Measurements from ENCODE around the gene SLC18A2. TPM values are rescaled to one million over a fixed set of nuclear protein-coding genes. Genes with fewer than 3 reads are reported as not detected.

The SLC18A2 gene
- total and polyA plus RNA-seq, 2 of the 8 experiments (the other 6 are each of a cell fraction or from before 2014, with no cell fraction given) = 6.5 to 7.0 TPM

GRCh38 chr10:117222976-117223692, 17.8 kb upstream of the SLC18A2 start (continued):
- TF ChIP-seq, protein P1, sequence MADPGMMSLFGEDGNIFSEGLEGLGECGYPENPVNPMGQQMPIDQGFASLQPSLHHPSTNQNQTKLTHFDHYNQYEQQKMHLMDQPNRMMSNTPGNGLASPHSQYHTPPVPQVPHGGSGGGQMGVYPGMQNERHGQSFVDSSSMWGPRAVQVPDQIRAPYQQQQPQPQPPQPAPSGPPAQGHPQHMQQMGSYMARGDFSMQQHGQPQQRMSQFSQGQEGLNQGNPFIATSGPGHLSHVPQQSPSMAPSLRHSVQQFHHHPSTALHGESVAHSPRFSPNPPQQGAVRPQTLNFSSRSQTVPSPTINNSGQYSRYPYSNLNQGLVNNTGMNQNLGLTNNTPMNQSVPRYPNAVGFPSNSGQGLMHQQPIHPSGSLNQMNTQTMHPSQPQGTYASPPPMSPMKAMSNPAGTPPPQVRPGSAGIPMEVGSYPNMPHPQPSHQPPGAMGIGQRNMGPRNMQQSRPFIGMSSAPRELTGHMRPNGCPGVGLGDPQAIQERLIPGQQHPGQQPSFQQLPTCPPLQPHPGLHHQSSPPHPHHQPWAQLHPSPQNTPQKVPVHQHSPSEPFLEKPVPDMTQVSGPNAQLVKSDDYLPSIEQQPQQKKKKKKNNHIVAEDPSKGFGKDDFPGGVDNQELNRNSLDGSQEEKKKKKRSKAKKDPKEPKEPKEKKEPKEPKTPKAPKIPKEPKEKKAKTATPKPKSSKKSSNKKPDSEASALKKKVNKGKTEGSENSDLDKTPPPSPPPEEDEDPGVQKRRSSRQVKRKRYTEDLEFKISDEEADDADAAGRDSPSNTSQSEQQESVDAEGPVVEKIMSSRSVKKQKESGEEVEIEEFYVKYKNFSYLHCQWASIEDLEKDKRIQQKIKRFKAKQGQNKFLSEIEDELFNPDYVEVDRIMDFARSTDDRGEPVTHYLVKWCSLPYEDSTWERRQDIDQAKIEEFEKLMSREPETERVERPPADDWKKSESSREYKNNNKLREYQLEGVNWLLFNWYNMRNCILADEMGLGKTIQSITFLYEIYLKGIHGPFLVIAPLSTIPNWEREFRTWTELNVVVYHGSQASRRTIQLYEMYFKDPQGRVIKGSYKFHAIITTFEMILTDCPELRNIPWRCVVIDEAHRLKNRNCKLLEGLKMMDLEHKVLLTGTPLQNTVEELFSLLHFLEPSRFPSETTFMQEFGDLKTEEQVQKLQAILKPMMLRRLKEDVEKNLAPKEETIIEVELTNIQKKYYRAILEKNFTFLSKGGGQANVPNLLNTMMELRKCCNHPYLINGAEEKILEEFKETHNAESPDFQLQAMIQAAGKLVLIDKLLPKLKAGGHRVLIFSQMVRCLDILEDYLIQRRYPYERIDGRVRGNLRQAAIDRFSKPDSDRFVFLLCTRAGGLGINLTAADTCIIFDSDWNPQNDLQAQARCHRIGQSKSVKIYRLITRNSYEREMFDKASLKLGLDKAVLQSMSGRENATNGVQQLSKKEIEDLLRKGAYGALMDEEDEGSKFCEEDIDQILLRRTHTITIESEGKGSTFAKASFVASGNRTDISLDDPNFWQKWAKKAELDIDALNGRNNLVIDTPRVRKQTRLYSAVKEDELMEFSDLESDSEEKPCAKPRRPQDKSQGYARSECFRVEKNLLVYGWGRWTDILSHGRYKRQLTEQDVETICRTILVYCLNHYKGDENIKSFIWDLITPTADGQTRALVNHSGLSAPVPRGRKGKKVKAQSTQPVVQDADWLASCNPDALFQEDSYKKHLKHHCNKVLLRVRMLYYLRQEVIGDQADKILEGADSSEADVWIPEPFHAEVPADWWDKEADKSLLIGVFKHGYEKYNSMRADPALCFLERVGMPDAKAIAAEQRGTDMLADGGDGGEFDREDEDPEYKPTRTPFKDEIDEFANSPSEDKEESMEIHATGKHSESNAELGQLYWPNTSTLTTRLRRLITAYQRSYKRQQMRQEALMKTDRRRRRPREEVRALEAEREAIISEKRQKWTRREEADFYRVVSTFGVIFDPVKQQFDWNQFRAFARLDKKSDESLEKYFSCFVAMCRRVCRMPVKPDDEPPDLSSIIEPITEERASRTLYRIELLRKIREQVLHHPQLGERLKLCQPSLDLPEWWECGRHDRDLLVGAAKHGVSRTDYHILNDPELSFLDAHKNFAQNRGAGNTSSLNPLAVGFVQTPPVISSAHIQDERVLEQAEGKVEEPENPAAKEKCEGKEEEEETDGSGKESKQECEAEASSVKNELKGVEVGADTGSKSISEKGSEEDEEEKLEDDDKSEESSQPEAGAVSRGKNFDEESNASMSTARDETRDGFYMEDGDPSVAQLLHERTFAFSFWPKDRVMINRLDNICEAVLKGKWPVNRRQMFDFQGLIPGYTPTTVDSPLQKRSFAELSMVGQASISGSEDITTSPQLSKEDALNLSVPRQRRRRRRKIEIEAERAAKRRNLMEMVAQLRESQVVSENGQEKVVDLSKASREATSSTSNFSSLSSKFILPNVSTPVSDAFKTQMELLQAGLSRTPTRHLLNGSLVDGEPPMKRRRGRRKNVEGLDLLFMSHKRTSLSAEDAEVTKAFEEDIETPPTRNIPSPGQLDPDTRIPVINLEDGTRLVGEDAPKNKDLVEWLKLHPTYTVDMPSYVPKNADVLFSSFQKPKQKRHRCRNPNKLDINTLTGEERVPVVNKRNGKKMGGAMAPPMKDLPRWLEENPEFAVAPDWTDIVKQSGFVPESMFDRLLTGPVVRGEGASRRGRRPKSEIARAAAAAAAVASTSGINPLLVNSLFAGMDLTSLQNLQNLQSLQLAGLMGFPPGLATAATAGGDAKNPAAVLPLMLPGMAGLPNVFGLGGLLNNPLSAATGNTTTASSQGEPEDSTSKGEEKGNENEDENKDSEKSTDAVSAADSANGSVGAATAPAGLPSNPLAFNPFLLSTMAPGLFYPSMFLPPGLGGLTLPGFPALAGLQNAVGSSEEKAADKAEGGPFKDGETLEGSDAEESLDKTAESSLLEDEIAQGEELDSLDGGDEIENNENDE (IDR thresholded peaks at IDR 0.05; ENCODE audit: insufficient replicate concordance, low read length) = no peak
- no peak for TF ChIP-seq TEAD4 (IDR thresholded peaks at IDR 0.05; ENCODE audit: low read depth, low read length)
- no peak for TF ChIP-seq KDM1A (IDR thresholded peaks at IDR 0.05; ENCODE audit: borderline replicate concordance, low read length)
- no peak for TF ChIP-seq EGR1 (IDR thresholded peaks at IDR 0.05; ENCODE audit: borderline replicate concordance, low read depth, low read length)
- TF ChIP-seq RFX5 (IDR thresholded peaks at IDR 0.05; ENCODE audit: borderline replicate concordance, low read depth, low read length) = no peak
- no peak for TF ChIP-seq SUZ12 (IDR thresholded peaks at IDR 0.05; ENCODE audit: low read length)
- no peak for TF ChIP-seq SIN3A (conservative IDR thresholded peaks at IDR 0.05 in 1 of 2, IDR thresholded peaks at IDR 0.05 in 1 of 2; ENCODE audit: low read depth in 1 of 2, low read length in 2 of 2)
- no peak for TF ChIP-seq SP2 (IDR thresholded peaks at IDR 0.05; ENCODE audit: low read length)
- TF ChIP-seq EP300 (IDR thresholded peaks at IDR 0.05; ENCODE audit: borderline replicate concordance in 1 of 2, low read depth in 2 of 2, low read length in 2 of 2) = no peak
- no peak for TF ChIP-seq RAD21 (IDR thresholded peaks at IDR 0.05 in 1 of 2, conservative IDR thresholded peaks at IDR 0.05 in 1 of 2; ENCODE audit: low read depth in 2 of 2, low read length in 2 of 2)
